ENCODE results near the gene PHIP. TPM values are rescaled to one million over a fixed set of nuclear protein-coding genes. Genes with fewer than 3 reads are reported as not detected.

PHIP gene
- total RNA-seq, 6 donors from 2014 or later = 19.3 to 74.7 (median 25.8) TPM

- WGBS, 2 donors = 91 to 100% methylated on average over 1 of the region's 1 CpG
- H3K36me3 ChIP-seq = peaks cover 7 to 91% (median 34%) of the 10 kb centered on the region in 4 donors
Measured at GRCh38 chr6:78962448-78962847, 115.6 kb downstream of the PHIP start.

GRCh38 chr6:78954740-78955139, 123.3 kb downstream of the PHIP start:
- WGBS, 2 donors = 97% methylated on average over 4 of the region's 4 CpGs
- Histone ChIP-seq H3K9me3 (peaks cover 0 to under 1% (median under 1%) of the 10 kb centered on the region in 4 donors), H3K27ac (no peak overlapping the region), H3K27me3 (no peaks in the 10 kb centered on the region), H3K4me3 (no peak overlapping the region), H3K36me3 (peaks cover 16 to 91% (median 36%) of the 10 kb centered on the region in 4 donors), H3K4me1 (no peaks in the 10 kb centered on the region)
- ATAC-seq (ENCODE audit: low FRiP score in 2 of 2) = no peak
- TF ChIP-seq POLR2A (IDR thresholded peaks at IDR 0.05) = no peak
- no peak for TF ChIP-seq CTCF (IDR thresholded peaks at IDR 0.05)
- no peak for TF ChIP-seq POLR2AphosphoS5 (IDR thresholded peaks at IDR 0.05)
- TF ChIP-seq EP300 (IDR thresholded peaks at IDR 0.05) = no peak
- no peak for DNase-seq

More at GRCh38 chr6:78962448-78962847, 115.6 kb downstream of the PHIP start:
- TF ChIP-seq POLR2AphosphoS5 (IDR thresholded peaks at IDR 0.05) = no peak
- TF ChIP-seq CTCF (IDR thresholded peaks at IDR 0.05) = no peak
- TF ChIP-seq POLR2A (IDR thresholded peaks at IDR 0.05) = no peak
- no peak for TF ChIP-seq EP300 (IDR thresholded peaks at IDR 0.05)
- no peak for ATAC-seq (ENCODE audit: low FRiP score in 2 of 2)
- Histone ChIP-seq H3K4me3 (no peak overlapping the region), H3K27me3 (no peaks in the 10 kb centered on the region), H3K9me3 (no peaks in the 10 kb centered on the region), H3K4me1 (no peaks in the 10 kb centered on the region), H3K27ac (no peak overlapping the region)
- no peak for DNase-seq

- Histone ChIP-seq H3K27ac (no peak overlapping the region), H3K4me3 (no peak overlapping the region), H3K9me3 (peaks cover 2 to 10% (median 7%) of the 10 kb centered on the region in 4 donors), H3K27me3 (no peaks in the 10 kb centered on the region), H3K36me3 (peaks cover 20 to 96% (median 44%) of the 10 kb centered on the region in 4 donors), H3K4me1 (no peaks in the 10 kb centered on the region)
- 96 to 98% methylated on average over 8 of the region's 8 CpGs for WGBS, 2 donors
- TF ChIP-seq POLR2A (IDR thresholded peaks at IDR 0.05) = no peak
- TF ChIP-seq EP300 (IDR thresholded peaks at IDR 0.05) = no peak
- TF ChIP-seq POLR2AphosphoS5 (IDR thresholded peaks at IDR 0.05) = no peak
- TF ChIP-seq CTCF (IDR thresholded peaks at IDR 0.05) = no peak
- DNase-seq (no peak), ATAC-seq (ENCODE audit: low FRiP score in 2 of 2) (no peak)
Measured at GRCh38 chr6:78953798-78954197, 124.3 kb downstream of the PHIP start.

GRCh38 chr6:78952362-78952761, 125.7 kb downstream of the PHIP start:
- DNase-seq (no peak), ATAC-seq (ENCODE audit: low FRiP score in 2 of 2) (no peak)
- no peaks in the 10 kb centered on the region for H3K4me1 ChIP-seq
- no peaks in the 10 kb centered on the region for H3K27me3 ChIP-seq
- peaks cover 20 to 93% (median 51%) of the 10 kb centered on the region in 4 donors for H3K36me3 ChIP-seq
- TF ChIP-seq POLR2A (IDR thresholded peaks at IDR 0.05) (no peak), POLR2AphosphoS5 (IDR thresholded peaks at IDR 0.05) (no peak), EP300 (IDR thresholded peaks at IDR 0.05) (no peak), CTCF (IDR thresholded peaks at IDR 0.05) (no peak)
- 93 to 100% methylated on average over 1 of the region's 1 CpG for WGBS, 2 donors
- no peak overlapping the region for H3K27ac ChIP-seq
- no peak overlapping the region for H3K4me3 ChIP-seq
- peaks cover 4 to 15% (median 9%) of the 10 kb centered on the region in 4 donors for H3K9me3 ChIP-seq

- H3K36me3 ChIP-seq = peaks cover 36 to 97% (median 60%) of the 10 kb centered on the region in 4 donors
- ATAC-seq (ENCODE audit: low FRiP score in 2 of 2) = no peak
- WGBS, 2 donors = 99 to 100% methylated on average over 3 of the region's 3 CpGs
Measured at GRCh38 chr6:78948785-78949184, 129.3 kb downstream of the PHIP start.

More at GRCh38 chr6:78948785-78949184, 129.3 kb downstream of the PHIP start:
- Histone ChIP-seq H3K4me3 (no peak overlapping the region), H3K27me3 (no peaks in the 10 kb centered on the region), H3K4me1 (no peaks in the 10 kb centered on the region), H3K9me3 (peaks cover 4 to 15% (median 9%) of the 10 kb centered on the region in 4 donors), H3K27ac (no peak overlapping the region)
- DNase-seq = no peak
- no peak for TF ChIP-seq POLR2AphosphoS5 (IDR thresholded peaks at IDR 0.05)

All from upper lobe of left lung (tissue), 6 donors.